Sigmoid colon (tissue), 4 donors: ENCODE data around the gene PLA2G4F.

Experiments
- EP300 ChIP-seq, 4 donors: sonication (generic); formaldehyde crosslinking; IDR thresholded peaks; one replicate each; pipeline ENCODE4 v1.6.1; 2017; ENCODE audit warnings: antibody characterized with exemption in 4 of 4
- POLR2A ChIP-seq, 2 donors: fragments of 450-650 bp; IDR thresholded peaks; one replicate each; pipeline ENCODE4 v1.6.1; 2016; ENCODE audit warnings: antibody characterized with exemption in 2 of 2, mild to moderate bottlenecking in 2 of 2, moderate library complexity in 2 of 2
- POLR2AphosphoS5 ChIP-seq, 4 donors: sonication (generic); formaldehyde crosslinking; IDR thresholded peaks; one replicate each; pipeline ENCODE4 v1.6.1; 2017; ENCODE audit warnings: antibody characterized with exemption in 4 of 4
- TF ChIP-seq, protein P1 (sequence below), 4 experiments: fragments of 450-650 bp in 3 of 4; fragments of 200-600 bp in 1 of 4; IDR thresholded peaks; one replicate each; pipeline ENCODE4 v1.5.1; 2016 to 2019; ENCODE audit warnings: antibody characterized with exemption in 4 of 4, mild to moderate bottlenecking in 3 of 4, moderate library complexity in 2 of 4

GRCh38 chr15:42128476-42128875, 28.0 kb downstream of the PLA2G4F start:
- TF ChIP-seq POLR2AphosphoS5 (IDR thresholded peaks at IDR 0.05) (no peak), EP300 (IDR thresholded peaks at IDR 0.05) (no peak), POLR2A (IDR thresholded peaks at IDR 0.05) (no peak)
- TF ChIP-seq, protein P1, sequence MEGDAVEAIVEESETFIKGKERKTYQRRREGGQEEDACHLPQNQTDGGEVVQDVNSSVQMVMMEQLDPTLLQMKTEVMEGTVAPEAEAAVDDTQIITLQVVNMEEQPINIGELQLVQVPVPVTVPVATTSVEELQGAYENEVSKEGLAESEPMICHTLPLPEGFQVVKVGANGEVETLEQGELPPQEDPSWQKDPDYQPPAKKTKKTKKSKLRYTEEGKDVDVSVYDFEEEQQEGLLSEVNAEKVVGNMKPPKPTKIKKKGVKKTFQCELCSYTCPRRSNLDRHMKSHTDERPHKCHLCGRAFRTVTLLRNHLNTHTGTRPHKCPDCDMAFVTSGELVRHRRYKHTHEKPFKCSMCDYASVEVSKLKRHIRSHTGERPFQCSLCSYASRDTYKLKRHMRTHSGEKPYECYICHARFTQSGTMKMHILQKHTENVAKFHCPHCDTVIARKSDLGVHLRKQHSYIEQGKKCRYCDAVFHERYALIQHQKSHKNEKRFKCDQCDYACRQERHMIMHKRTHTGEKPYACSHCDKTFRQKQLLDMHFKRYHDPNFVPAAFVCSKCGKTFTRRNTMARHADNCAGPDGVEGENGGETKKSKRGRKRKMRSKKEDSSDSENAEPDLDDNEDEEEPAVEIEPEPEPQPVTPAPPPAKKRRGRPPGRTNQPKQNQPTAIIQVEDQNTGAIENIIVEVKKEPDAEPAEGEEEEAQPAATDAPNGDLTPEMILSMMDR (IDR thresholded peaks at IDR 0.05): no peak
